ENCODE measurements around the gene ZNF583.

DNA sequence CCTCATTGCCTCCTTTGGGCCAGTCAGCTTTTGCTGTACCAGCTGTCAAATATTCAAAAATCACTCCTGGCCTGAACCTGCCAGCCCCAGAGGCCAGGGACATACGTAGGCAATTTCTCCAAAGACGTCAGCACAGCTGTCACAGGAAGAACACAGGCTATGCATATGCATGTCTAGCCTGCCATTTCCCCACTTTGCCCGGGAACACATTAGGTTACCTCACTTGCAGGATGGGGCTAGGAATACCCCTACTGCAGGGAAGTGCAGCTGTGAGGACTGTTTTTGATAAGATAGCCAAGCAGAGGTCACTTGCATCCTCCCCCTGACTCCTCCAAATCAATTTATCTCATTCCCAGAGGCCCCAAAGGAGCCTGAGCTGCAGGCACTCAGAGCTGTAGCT lies 70.2 kb downstream of the ZNF583 start:
- TF ChIP-seq SUZ12 (IDR thresholded peaks at IDR 0.05; ENCODE audit: extremely low read depth, insufficient read depth, insufficient read length): no peak
- no peak for TF ChIP-seq YY1 (IDR thresholded peaks at IDR 0.05; ENCODE audit: insufficient read depth, insufficient read length)
- TF ChIP-seq ZNF274 (IDR thresholded peaks at IDR 0.05; ENCODE audit: low read depth, low read length): no peak
